A549 (cell line): Measurements from ENCODE around the gene IL17B. TPM values are rescaled to one million over a fixed set of nuclear protein-coding genes. Genes with fewer than 3 reads are reported as not detected.

ENCODE experiments used
- ATAC-seq, 2 experiments: fragments of 200-7000 bp in 1 of 2; fragments of >200 bp in 1 of 2; cut with Nextera tagmentation in 1 of 2; cut with Tn5 transposase in 1 of 2; 3 replicates each; pipeline versions ENCODE4 v1.8.0 to v1.9.1; 2018 to 2020; ENCODE audit warnings: mild to moderate bottlenecking in 1 of 2, moderate library complexity in 1 of 2
- CTCF ChIA-PET: fragments of 300-600 bp; sonication (Branson Sonifier 250); formaldehyde crosslinking; extraction: SDS; loops from one replicate; lab custom pipeline; 2021; ENCODE audit warnings: antibody characterized with exemption, inconsistent platforms; lab: Yijun Ruan, JAX
- POLR2A ChIA-PET: fragments of 350-600 bp; formaldehyde crosslinking; extraction: SDS; loops from one replicate; lab custom pipeline; 2021; ENCODE audit warnings: antibody characterized with exemption, inconsistent platforms; lab: Yijun Ruan, JAX
- DNase-seq, 2 experiments: peaks; one replicate each; pipeline versions ENCODE4 v3.0.0 to v3.0.0-alpha.2; 2011 to 2016; ENCODE audit warnings: low read depth in 1 of 2, low spot score in 1 of 2
- FAIRE-seq: peaks from 2 replicates; lab custom pipeline; 2011; peaks lifted over from hg19 to GRCh38; lab: Jason Lieb, UNC
- H3K27ac ChIP-seq, 2 experiments: fragments of >200 bp; sonication (Bioruptor Twin); formaldehyde crosslinking; 3 replicates each; pipeline ENCODE4 v1.5.1; 2016 to 2017
- H3K4me1 ChIP-seq: fragments of >200 bp; sonication (Bioruptor Twin); formaldehyde crosslinking; 3 replicates; pipeline ENCODE4 v1.6.1; 2016
- H3K4me2 ChIP-seq: fragments of >200 bp; sonication (Bioruptor Twin); formaldehyde crosslinking; 3 replicates; pipeline ENCODE4 v1.6.1; 2016
- H3K4me3 ChIP-seq: fragments of >200 bp; sonication (Bioruptor Twin); formaldehyde crosslinking; 3 replicates; pipeline ENCODE4 v1.5.1; 2016
- H3K9me3 ChIP-seq: fragments of >200 bp; sonication (Bioruptor Twin); formaldehyde crosslinking; 3 replicates; pipeline ENCODE4 v1.6.1; 2016
- BCL3 ChIP-seq: fragments of >200 bp; sonication (Bioruptor Twin); formaldehyde crosslinking; IDR thresholded peaks from 3 replicates; pipeline ENCODE4 v1.6.1; 2016
- CBX8 ChIP-seq: fragments of 200-600 bp; sonication (generic); IDR thresholded peaks from 2 replicates; pipeline ENCODE4 v1.6.1; 2016
- CEBPB ChIP-seq, 2 experiments: fragments of >200 bp in 1 of 2; sonication (Bioruptor Twin) in 1 of 2; formaldehyde crosslinking in 1 of 2; IDR thresholded peaks; 2 replicates each; pipeline ENCODE4 v1.6.1; 2012 to 2016
- ELK1 ChIP-seq: fragments of 150-350 bp; IDR thresholded peaks from 2 replicates; pipeline ENCODE4 v1.6.1; 2014; ENCODE audit warnings: low read depth, mild to moderate bottlenecking, low read length
- HEYL ChIP-seq: fragments of 250-450 bp; sonication (Bioruptor Pico); IDR thresholded peaks from 2 replicates; pipeline ENCODE4 v1.8.0; 2021; ENCODE audit warnings: mild to moderate bottlenecking, moderate library complexity
- HOXA7 ChIP-seq: fragments of 250-450 bp; sonication (Bioruptor Pico); IDR thresholded peaks from 2 replicates; pipeline ENCODE4 v1.5.0; 2020; ENCODE audit warnings: mild to moderate bottlenecking, moderate library complexity
- HOXB13 ChIP-seq: fragments of 250-450 bp; sonication (Bioruptor Pico); IDR thresholded peaks from 2 replicates; pipeline ENCODE4 v1.5.0; 2020; ENCODE audit warnings: low read depth, mild to moderate bottlenecking, moderate library complexity
- JUN ChIP-seq, 2 experiments: fragments of >200 bp; sonication (Bioruptor Twin); formaldehyde crosslinking; IDR thresholded peaks; 2 replicates in 1 of 2; 3 replicates in 1 of 2; pipeline ENCODE4 v1.6.1; 2016 to 2017
- JUNB ChIP-seq: fragments of >200 bp; sonication (Bioruptor Twin); formaldehyde crosslinking; IDR thresholded peaks from 2 replicates; pipeline ENCODE4 v1.6.1; 2016
- MAFK ChIP-seq: fragments of 450-650 bp; IDR thresholded peaks from 2 replicates; pipeline ENCODE4 v1.6.1; 2014; ENCODE audit not compliant: partially characterized antibody
- MYC ChIP-seq: IDR thresholded peaks from 2 replicates; pipeline ENCODE4 v1.6.1; 2012; ENCODE audit warnings: mild to moderate bottlenecking, inconsistent platforms, low read length, improper control_type of control experiment, borderline replicate concordance
- NFE2L2 ChIP-seq: fragments of 150-350 bp; conservative IDR thresholded peaks from 2 replicates; pipeline ENCODE4 v1.6.1; 2014; ENCODE audit warnings: low read length
- RNF2 ChIP-seq: fragments of 200-600 bp; sonication (generic); IDR thresholded peaks from 2 replicates; pipeline ENCODE4 v1.6.1; 2016; ENCODE audit warnings: low read depth, mild to moderate bottlenecking, antibody characterized with exemption, moderate library complexity, borderline replicate concordance
- SMC3 ChIP-seq: fragments of >200 bp; sonication (Bioruptor Twin); formaldehyde crosslinking; IDR thresholded peaks from 3 replicates; pipeline ENCODE4 v1.6.1; 2018; ENCODE audit warnings: inconsistent platforms
- SREBF2 ChIP-seq: fragments of 450-650 bp; IDR thresholded peaks from 2 replicates; pipeline ENCODE4 v1.6.1; 2014; ENCODE audit warnings: mild to moderate bottlenecking, moderate library complexity
- TFCP2L1 ChIP-seq: fragments of 250-450 bp; sonication (Bioruptor Pico); IDR thresholded peaks from 2 replicates; pipeline ENCODE4 v1.5.0; 2021; ENCODE audit warnings: mild to moderate bottlenecking
- USF2 ChIP-seq: fragments of 450-650 bp; IDR thresholded peaks from 2 replicates; pipeline ENCODE4 v1.6.1; 2014; ENCODE audit warnings: antibody characterized with exemption
- ZNF302 ChIP-seq: fragments of 250-450 bp; sonication (Bioruptor Pico); IDR thresholded peaks from 2 replicates; pipeline ENCODE4 v1.9.0; 2021; ENCODE audit warnings: inconsistent platforms, mild to moderate bottlenecking, moderate library complexity
- WGBS: methylation state at CpG from one replicate; pipeline ENCODE4 v1.1.6; 2017; ENCODE audit errors: missing lambda C conversion rate; 5-methylcytosine and 5-hydroxymethylcytosine counted together
- polyA plus RNA-seq, 4 experiments: library from polyadenylated mRNA; depleted of rRNA in 3 of 4; stranded (reverse); fragments of >200 nt; fragmentation: RNase III in 1 of 4; extraction: RNeasy Plus Mini Kit Qiagen cat#74134 plus additional on column Dnase treatment in 1 of 4; gene quantifications; 2 replicates in 3 of 4; 3 replicates in 1 of 4; pipeline ENCODE4 v1.2.3, GENCODE V29; 2011 to 2017
- TF ChIP-seq, protein P1 (sequence below): IDR thresholded peaks from 2 replicates; pipeline ENCODE4 v1.6.1; 2012; ENCODE audit warnings: low read depth, borderline replicate concordance
- TF ChIP-seq, protein P2 (sequence below): fragments of 200-600 bp; sonication (generic); IDR thresholded peaks from 2 replicates; pipeline ENCODE4 v1.6.1; 2016; ENCODE audit warnings: antibody characterized with exemption, mild to moderate bottlenecking, moderate library complexity

Gene IL17B
- polyA plus RNA-seq, 2 of the 4 experiments (the other 2 are of a cell fraction) = 0.23 TPM; not detected in 1

DNA sequence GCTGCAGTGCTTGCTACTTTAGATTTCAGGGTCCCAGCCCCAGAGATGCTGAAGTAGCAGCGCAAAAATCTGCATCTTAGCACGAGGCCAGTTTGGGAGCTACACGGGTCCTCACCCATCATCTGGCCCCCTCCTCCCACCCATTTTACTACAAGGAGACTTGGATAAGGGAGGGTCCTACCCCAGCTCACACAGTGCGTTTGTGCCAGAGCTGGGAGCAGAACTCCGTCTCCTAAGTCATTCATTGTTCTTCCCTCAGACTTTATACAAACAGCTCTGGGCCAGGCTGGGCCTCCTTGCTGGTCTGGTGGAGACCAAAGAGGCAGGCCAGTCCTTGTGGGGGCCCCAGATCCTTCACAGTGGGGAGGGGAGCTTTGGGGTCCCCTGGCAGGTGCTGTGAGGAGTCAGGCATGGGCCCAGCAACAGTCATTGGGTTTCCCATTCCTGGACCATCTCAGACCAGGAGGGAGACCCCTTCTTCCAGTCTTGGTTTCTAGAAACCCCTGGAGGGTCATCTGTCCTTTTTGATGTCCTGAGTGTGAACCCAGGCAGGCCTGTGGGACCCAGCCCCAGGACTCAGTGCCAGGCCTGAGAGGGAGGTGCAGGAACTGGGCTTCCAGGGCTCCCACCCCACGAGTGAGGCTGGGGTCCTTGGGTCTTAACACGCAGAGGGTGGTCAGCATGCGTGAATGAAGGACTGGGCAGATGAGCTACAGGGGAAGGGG, 2.3 kb upstream of the IL17B start:
- Histone ChIP-seq H3K4me1 (no peaks in the 10 kb centered on the region; the same call in 2 of the 3 replicates), H3K9me3 (no peaks in the 10 kb centered on the region), H3K27ac (peak overlapping the region in 1 of 2 experiments; percentile 72; a peak in 3 of 6 replicates), H3K4me2 (peak overlapping the region; percentile 34; the same call in 1 of the 3 replicates), H3K4me3 (no peak overlapping the region)
- ChIA-PET CTCF (interaction anchor here (0.5 to 44.9 kb wide), 35 partner anchors 12 to 510 kb away, joined by 3 to 1709 read pairs (median 4); partner anchors contain the start of genes ARHGEF37, GRPEL2 and PCYOX1L), POLR2A (no interaction called here)
- ATAC-seq (peak; percentile 50 to 57), DNase-seq (no peak), FAIRE-seq (no peak)
- WGBS = 68% methylated on average over 5 of the region's 8 CpGs
- no peak for TF ChIP-seq JUNB
- TF ChIP-seq TFCP2L1 (CRISPR knock-in tag) = no peak
- no peak for TF ChIP-seq CBX8
- TF ChIP-seq CEBPB (IDR thresholded peaks at IDR 0.05) = no peak
- no peak for TF ChIP-seq HOXB13 (CRISPR knock-in tag)
- TF ChIP-seq, protein P1, sequence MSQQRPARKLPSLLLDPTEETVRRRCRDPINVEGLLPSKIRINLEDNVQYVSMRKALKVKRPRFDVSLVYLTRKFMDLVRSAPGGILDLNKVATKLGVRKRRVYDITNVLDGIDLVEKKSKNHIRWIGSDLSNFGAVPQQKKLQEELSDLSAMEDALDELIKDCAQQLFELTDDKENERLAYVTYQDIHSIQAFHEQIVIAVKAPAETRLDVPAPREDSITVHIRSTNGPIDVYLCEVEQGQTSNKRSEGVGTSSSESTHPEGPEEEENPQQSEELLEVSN = no peak
- no peak for TF ChIP-seq HOXA7
- no peak for TF ChIP-seq ZNF302
- TF ChIP-seq BCL3 = no peak
- no peak for TF ChIP-seq SMC3
- TF ChIP-seq MAFK = no peak
- TF ChIP-seq ELK1 = no peak
- TF ChIP-seq, protein P2, sequence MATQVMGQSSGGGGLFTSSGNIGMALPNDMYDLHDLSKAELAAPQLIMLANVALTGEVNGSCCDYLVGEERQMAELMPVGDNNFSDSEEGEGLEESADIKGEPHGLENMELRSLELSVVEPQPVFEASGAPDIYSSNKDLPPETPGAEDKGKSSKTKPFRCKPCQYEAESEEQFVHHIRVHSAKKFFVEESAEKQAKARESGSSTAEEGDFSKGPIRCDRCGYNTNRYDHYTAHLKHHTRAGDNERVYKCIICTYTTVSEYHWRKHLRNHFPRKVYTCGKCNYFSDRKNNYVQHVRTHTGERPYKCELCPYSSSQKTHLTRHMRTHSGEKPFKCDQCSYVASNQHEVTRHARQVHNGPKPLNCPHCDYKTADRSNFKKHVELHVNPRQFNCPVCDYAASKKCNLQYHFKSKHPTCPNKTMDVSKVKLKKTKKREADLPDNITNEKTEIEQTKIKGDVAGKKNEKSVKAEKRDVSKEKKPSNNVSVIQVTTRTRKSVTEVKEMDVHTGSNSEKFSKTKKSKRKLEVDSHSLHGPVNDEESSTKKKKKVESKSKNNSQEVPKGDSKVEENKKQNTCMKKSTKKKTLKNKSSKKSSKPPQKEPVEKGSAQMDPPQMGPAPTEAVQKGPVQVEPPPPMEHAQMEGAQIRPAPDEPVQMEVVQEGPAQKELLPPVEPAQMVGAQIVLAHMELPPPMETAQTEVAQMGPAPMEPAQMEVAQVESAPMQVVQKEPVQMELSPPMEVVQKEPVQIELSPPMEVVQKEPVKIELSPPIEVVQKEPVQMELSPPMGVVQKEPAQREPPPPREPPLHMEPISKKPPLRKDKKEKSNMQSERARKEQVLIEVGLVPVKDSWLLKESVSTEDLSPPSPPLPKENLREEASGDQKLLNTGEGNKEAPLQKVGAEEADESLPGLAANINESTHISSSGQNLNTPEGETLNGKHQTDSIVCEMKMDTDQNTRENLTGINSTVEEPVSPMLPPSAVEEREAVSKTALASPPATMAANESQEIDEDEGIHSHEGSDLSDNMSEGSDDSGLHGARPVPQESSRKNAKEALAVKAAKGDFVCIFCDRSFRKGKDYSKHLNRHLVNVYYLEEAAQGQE = no peak
- TF ChIP-seq USF2 = no peak

- DNase-seq (no peak), ATAC-seq (no peak), FAIRE-seq (no peak)
- no peak overlapping the region for H3K4me3 ChIP-seq
- no peaks in the 10 kb centered on the region for H3K9me3 ChIP-seq
- 71% methylated on average over 13 of the region's 16 CpGs for WGBS
- ChIA-PET CTCF (interaction anchor here (0.8 to 44.9 kb wide), 20 partner anchors 12 to 238 kb away, joined by 3 to 1709 read pairs (median 4); no protein-coding TSS in a partner anchor), POLR2A (no interaction called here)
- H3K27ac ChIP-seq = no peak overlapping the region
- TF ChIP-seq TFCP2L1 (CRISPR knock-in tag) = no peak
- TF ChIP-seq NFE2L2 = no peak
- TF ChIP-seq HEYL (CRISPR knock-in tag) = no peak
- no peak for TF ChIP-seq JUNB
- no peak for TF ChIP-seq MYC
- no peak for TF ChIP-seq SREBF2
- no peak for TF ChIP-seq MAFK
- TF ChIP-seq, protein P2 = no peak
- no peak for TF ChIP-seq JUN (IDR thresholded peaks at IDR 0.05)
- TF ChIP-seq RNF2 = no peak
- no peaks in the 10 kb centered on the region; the same call in 2 of the 3 replicates for H3K4me1 ChIP-seq
- no peak overlapping the region for H3K4me2 ChIP-seq
Measured at GRCh38 chr5:149380466-149381121, 1.5 kb upstream of the IL17B start.
